ENCODE data around the gene PRIM2.

DNA sequence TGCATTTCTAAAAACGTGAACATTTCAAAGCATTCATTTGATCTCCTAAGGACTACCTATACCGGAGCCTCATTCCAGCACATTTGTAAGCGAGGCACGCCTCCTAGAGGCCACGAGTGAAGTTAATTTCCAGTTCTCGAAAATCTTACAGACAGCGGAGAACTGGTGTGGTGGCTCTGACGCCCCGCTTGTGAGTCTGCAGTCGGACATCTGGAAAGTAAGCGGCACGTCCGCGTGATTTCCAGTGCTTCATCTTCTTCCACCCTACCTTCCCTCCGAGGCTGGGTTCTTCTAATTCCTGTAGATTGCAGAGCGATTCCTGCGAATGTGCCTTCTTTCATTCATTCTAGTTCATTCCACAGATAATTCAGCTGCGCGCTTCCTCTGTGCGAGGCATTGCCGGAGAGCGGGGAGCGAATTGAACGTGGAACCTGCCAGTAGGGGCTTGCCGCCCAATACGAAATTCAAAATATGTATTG, 810 bp upstream of the PRIM2 start:
- TF ChIP-seq, protein P1, sequence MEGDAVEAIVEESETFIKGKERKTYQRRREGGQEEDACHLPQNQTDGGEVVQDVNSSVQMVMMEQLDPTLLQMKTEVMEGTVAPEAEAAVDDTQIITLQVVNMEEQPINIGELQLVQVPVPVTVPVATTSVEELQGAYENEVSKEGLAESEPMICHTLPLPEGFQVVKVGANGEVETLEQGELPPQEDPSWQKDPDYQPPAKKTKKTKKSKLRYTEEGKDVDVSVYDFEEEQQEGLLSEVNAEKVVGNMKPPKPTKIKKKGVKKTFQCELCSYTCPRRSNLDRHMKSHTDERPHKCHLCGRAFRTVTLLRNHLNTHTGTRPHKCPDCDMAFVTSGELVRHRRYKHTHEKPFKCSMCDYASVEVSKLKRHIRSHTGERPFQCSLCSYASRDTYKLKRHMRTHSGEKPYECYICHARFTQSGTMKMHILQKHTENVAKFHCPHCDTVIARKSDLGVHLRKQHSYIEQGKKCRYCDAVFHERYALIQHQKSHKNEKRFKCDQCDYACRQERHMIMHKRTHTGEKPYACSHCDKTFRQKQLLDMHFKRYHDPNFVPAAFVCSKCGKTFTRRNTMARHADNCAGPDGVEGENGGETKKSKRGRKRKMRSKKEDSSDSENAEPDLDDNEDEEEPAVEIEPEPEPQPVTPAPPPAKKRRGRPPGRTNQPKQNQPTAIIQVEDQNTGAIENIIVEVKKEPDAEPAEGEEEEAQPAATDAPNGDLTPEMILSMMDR (IDR thresholded peaks at IDR 0.05), result peak; percentile 84
- no peak for TF ChIP-seq ZFX (IDR thresholded peaks at IDR 0.05; ENCODE audit: borderline replicate concordance)

All from 22Rv1 (cell line).